HG03378 (cell line): ENCODE data around the gene CCDC175.
A peak's percentile ranks its signal among the peaks of the same experiment; 100 is the strongest.

Experiments used
- ATAC-seq: cut with Tn5 transposase; IDR thresholded peaks from one replicate; pipeline ENCODE4 v1.9.1; 2021; ENCODE audit warnings: mild to moderate bottlenecking, moderate library complexity; ENCODE audit not compliant: unreplicated experiment

The CCDC175 gene

DNA sequence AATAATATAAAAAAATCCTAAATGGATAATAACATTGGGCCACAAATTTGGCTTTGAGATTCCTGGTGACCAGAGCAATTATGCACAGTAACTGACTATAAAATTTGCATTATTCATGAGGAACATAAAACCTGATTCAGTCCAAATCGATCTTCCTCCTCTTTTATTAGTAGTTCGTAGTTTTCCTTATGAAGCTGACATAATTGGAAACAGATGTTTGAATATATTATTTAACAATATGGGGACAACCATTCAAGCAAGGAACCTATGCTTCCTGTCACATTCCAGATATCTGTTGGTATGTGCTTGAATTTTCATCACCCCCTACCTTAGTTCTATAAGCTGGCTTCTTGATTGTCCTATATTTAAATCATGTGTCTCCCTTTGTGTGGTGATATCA is 34.9 kb downstream of the CCDC175 start:
- no peak for ATAC-seq

- ATAC-seq: no peak
Measured at GRCh38 chr14:59540852-59541251, 35.8 kb downstream of the CCDC175 start.

- ATAC-seq: no peak
Measured at GRCh38 chr14:59538936-59539335, 37.7 kb downstream of the CCDC175 start.

DNA sequence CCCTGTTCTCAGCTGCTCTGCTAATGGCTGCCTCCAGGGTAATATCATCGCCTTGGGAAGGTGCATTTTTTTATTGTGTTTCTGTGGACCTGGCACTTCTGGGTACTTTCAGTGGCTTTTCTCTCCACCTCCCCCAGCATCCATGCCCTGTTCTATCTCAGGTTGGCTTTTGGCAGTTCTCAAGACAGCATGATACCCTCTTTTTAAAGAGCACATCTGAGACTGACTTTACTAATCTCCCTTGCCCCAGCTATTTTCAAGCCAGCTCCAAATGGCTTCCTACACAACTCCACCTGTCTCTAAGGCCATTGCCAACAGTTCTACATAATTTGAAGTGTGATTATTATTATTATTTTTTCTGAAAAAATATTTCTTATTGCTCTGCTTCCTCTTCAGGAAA is 39.1 kb downstream of the CCDC175 start:
- no peak for ATAC-seq

DNA sequence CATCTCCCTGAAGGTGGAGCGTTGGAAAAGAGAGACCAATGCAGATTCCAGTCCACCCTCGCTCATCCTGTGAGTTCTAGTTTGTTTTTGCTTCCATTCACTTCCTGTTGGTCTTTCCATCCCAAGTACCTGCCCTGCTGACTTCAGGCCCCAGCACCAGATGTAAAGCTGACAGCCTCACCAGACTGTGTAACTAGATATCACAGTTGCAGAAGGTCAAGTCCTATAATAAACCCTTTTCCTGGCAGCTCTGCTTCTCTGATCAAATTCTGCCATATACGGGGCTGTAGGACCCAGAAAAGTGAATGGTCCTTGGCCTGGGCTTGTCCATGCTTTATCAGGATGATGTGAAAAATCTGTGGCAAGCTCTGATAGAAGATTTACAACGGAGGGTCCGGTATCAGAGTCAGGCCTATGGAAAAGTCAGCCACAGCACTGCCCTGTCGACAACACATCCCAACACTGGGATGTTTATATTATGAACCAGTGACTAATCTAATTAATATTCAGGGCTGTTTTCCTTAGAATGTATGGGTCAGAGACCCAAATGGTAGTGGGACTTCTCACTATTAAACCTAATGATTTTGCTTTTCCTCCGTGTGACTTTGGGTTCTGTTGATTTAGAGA is 42.1 kb downstream of the CCDC175 start:
- ATAC-seq: no peak

DNA sequence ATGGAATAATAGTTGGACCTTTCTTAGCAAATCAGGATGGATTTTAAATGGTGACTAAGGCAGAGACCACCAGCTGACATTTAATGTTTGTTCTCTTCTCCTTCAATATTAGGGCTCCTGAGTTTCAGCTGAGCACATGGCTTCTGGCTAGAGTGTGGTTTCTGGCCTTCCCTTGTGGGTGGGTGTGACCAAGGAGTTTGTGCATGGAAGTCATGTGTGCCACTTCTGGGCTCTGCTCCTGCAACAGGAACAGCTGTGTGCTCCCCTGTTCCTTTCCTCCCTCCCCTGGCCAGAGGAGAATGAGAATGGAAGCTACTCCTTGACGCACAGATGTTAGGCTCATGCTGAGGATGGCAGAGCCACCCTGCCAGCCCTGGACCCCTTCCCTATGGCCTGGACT is 44.2 kb downstream of the CCDC175 start:
- no peak for ATAC-seq

DNA sequence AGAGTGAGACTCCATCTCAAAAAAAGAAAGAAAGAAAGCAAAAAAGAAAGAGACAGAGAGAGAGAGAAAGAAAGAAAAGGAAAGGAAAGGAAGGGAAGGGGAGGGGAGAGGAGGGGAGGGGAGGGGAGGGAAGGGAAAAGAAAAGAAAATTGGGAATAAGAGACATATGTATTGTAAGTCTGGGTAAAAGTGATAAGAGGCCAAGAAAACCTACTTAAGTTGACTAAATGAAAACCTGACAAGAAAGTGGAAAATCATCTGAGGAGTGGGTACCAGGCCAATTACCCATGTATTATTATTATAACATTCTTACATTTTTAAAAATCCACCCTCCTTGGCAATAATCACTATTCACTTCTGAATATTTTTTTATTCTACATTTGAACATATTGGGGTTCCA is 46.3 kb downstream of the CCDC175 start:
- ATAC-seq: no peak

GRCh38 chr14:59529189-59529588 is 47.4 kb downstream of the CCDC175 start:
- ATAC-seq: no peak

GRCh38 chr14:59520224-59520623 is 56.4 kb downstream of the CCDC175 start:
- ATAC-seq: no peak

GRCh38 chr14:59511916-59512575 is 64.6 kb downstream of the CCDC175 start:
- ATAC-seq: no peak

GRCh38 chr14:59510966-59511365 is 65.6 kb downstream of the CCDC175 start:
- ATAC-seq: no peak

DNA sequence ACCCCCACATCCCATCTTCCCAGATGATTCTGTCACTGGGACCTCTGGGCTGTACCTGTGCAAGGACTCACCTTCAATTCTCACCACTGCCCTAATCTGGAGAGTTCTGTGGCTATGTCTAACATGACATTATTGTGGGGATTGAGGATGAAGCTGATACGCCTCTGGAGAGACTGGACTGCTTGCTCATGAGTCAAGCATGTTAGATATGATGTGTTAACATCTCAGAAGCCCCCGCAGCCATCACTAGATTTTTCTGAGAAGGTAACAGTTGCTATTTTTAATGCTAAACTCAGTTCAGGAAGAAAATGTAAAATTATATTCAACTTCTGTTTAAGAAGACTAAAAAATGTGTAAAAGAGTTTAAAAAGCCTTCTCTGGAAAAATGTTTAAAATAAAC is 66.6 kb downstream of the CCDC175 start:
- no peak for ATAC-seq

GRCh38 chr14:59509101-59509500 is 67.5 kb downstream of the CCDC175 start:
- ATAC-seq: no peak

DNA sequence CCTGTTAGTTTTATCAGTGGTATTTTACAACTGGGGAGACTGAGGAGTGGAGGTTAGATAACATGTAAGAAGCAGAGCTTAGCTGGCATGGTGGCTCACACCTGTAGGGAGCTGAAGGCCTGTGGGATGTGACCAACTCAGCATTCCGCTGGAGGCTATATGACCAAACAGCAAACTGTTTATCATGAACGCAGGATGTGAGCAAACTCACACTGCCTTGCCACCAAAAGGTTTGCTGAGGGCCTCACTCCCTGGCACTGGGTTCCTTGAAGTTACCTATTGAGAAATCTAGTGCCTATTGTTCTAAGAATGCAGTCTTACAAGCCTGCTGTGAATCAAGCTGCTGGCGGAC is 68.9 kb downstream of the CCDC175 start:
- ATAC-seq: no peak

DNA sequence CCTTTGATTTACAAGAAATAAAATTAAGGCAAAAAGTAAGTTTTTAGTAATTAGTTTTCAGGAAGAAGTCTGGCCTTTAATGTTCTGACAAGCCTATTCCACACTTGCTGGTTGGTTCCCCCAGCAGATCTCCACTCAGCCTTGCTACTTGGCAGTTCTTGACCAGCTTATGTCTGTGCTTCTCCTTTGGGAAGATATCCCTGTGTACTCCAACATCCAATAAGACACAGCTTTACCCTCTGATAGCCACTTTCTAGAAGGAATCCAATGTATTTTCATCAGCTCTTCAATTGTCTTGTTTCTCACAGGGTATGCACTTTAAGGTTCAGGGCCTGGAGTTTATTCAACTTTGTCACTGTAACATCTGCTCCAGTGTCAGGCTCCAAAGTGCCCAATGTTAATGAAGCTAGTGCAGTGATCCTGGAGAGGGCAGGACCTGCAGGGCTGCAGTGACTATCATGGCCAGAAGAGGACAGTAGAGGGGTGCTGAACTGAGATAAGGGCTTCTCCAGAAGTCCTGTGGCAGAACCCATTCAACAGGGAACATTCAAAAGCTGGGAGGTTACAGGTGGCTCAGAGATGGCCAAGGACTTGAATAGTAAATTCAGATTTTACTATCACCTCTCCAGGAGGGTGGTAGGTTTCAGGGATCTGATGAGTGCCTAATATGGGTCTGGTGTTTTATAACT is 69.4 kb downstream of the CCDC175 start:
- ATAC-seq: peak; percentile 88

DNA sequence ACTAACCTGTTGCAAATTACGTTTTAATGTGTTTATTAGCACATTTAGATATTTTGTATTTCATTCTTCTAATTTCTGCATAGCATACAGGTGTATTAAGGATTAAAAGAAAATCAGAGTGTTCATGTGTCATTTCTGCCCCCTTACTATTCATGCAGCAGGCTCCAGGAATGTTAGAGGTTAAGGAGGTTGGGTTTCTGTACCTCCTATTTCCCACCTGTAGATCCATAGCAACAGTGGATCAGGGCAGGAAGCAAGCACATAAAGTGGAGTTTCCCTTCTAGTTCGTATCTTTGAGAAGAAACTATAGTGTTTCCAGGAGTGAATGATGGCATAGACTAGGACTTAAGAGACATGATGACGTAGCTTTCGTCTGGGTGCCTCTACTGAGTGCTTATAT is 73.4 kb downstream of the CCDC175 start:
- no peak for ATAC-seq

GRCh38 chr14:59500732-59501131 is 75.9 kb downstream of the CCDC175 start:
- ATAC-seq: no peak

GRCh38 chr14:59492384-59492783 is 84.2 kb downstream of the CCDC175 start:
- no peak for ATAC-seq

DNA sequence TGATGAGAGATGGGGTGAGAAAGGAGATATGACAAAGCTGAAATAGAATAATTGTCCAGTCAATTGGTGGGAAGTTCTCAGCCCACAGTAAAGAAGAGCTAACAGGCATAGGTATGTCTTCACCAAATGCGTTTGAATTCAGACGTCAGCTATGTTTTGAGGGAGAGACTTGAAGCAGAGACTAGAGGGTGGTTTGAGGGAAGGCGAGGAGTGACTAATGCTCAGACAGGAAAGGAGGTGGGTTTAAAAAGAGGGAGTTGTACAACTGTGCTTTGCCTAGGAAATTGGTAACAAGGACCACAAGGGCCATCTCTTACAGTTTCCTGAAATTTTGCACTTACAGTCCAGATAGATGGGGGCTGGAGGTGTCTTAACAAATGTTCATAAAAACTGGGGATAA is 85.9 kb downstream of the CCDC175 start:
- no peak for ATAC-seq

- ATAC-seq: peak; percentile 48
Measured at GRCh38 chr14:59484639-59485175, 91.9 kb downstream of the CCDC175 start.

GRCh38 chr14:59483819-59484638 is 92.6 kb downstream of the CCDC175 start, which contains the start of the genes JKAMP and L3HYPDH:
Gene JKAMP (plus strand): TSS chr14:59484517. CDS start chr14:59484590, 73 bp downstream.
Gene L3HYPDH (minus strand): TSS chr14:59484408. CDS start chr14:59484316, 92 bp downstream.
- ATAC-seq: peak; percentile 81
